Mucosa of descending colon (tissue), 3 donors: ENCODE results near the gene ADGRE2. TPM values are rescaled to one million over a fixed set of nuclear protein-coding genes. Genes with fewer than 3 reads are reported as not detected.
A peak's percentile ranks its signal among the peaks of the same experiment; 100 is the strongest.

ENCODE experiments used
- ATAC-seq: fragments of 200-7000 bp; cut with Tn5 transposase; one replicate; pipeline ENCODE4 v1.9.1; 2020; ENCODE audit warnings: mild to moderate bottlenecking, moderate library complexity
- DNase-seq, 3 donors: peaks; one replicate each; pipeline ENCODE4 v3.0.0-alpha.2; 2020
- H3K36me3 ChIP-seq: fragments of 200-600 bp; one replicate; pipeline ENCODE4 v1.8.0; 2021; ENCODE audit warnings: low read depth, mild to moderate bottlenecking
- H3K4me1 ChIP-seq: fragments of 200-600 bp; one replicate; pipeline ENCODE4 v1.8.0; 2021; ENCODE audit warnings: low read depth, mild to moderate bottlenecking
- H3K4me3 ChIP-seq: fragments of 200-600 bp; one replicate; pipeline ENCODE4 v1.8.0; 2021; ENCODE audit warnings: mild to moderate bottlenecking
- H3K9me3 ChIP-seq: fragments of 200-600 bp; one replicate; pipeline ENCODE4 v1.8.0; 2021; ENCODE audit warnings: mild to moderate bottlenecking
- intact Hi-C, 2 donors: fragments of 100-400 bp; cut with DNase I in 1 of 2; cut with micrococcal nuclease in 1 of 2; formaldehyde crosslinking; loops; one replicate each; pipeline versions ENCODE4 v1.11.0 to v1.11.1; 2022; cut with DNase I, micrococcal nuclease
- total RNA-seq, 3 donors: library from RNA; stranded (reverse); fragmentation: NEBNext Ultra II Directional in 2 of 3; extraction: Animal tissue kit (Norgen Biotek cat#: 25700) in 2 of 3; gene quantifications; one replicate each; pipeline versions ENCODE4 v1.2.1 to v1.2.4, GENCODE V29; 2021 to 2023
- TF ChIP-seq, protein P1 (sequence below): fragments of 200-600 bp; IDR thresholded peaks from one replicate; pipeline ENCODE4 v1.8.0; 2022; ENCODE audit warnings: antibody characterized with exemption, mild to moderate bottlenecking
- donor health status: DM: no; HTN: no; CAD: no; lungs with moderate emphysema.
- donor health status: DM: no; HTN: no; CAD: no.
- donor health status: DM: no; HTN: yes; CAD: no.

Gene ADGRE2
- total RNA-seq, 3 donors from 2014 or later, result 1.1 to 4.2 (median 1.9) TPM

GRCh38 chr19:14694641-14695266, 83.6 kb downstream of the ADGRE2 start:
- Histone ChIP-seq H3K36me3 (no peaks in the 10 kb centered on the region), H3K4me3 (no peak overlapping the region), H3K9me3 (no peaks in the 10 kb centered on the region), H3K4me1 (peaks cover 8% of the 10 kb centered on the region)
- intact Hi-C loops, result loop anchor here in 1 of 2 donors (10.0 kb wide), 1 partner anchor 120 kb away; the partner anchor contains the start of gene NDUFB7
- no peak for ATAC-seq
- DNase-seq, result no peak
- TF ChIP-seq, protein P1, sequence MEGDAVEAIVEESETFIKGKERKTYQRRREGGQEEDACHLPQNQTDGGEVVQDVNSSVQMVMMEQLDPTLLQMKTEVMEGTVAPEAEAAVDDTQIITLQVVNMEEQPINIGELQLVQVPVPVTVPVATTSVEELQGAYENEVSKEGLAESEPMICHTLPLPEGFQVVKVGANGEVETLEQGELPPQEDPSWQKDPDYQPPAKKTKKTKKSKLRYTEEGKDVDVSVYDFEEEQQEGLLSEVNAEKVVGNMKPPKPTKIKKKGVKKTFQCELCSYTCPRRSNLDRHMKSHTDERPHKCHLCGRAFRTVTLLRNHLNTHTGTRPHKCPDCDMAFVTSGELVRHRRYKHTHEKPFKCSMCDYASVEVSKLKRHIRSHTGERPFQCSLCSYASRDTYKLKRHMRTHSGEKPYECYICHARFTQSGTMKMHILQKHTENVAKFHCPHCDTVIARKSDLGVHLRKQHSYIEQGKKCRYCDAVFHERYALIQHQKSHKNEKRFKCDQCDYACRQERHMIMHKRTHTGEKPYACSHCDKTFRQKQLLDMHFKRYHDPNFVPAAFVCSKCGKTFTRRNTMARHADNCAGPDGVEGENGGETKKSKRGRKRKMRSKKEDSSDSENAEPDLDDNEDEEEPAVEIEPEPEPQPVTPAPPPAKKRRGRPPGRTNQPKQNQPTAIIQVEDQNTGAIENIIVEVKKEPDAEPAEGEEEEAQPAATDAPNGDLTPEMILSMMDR, result no peak

DNA sequence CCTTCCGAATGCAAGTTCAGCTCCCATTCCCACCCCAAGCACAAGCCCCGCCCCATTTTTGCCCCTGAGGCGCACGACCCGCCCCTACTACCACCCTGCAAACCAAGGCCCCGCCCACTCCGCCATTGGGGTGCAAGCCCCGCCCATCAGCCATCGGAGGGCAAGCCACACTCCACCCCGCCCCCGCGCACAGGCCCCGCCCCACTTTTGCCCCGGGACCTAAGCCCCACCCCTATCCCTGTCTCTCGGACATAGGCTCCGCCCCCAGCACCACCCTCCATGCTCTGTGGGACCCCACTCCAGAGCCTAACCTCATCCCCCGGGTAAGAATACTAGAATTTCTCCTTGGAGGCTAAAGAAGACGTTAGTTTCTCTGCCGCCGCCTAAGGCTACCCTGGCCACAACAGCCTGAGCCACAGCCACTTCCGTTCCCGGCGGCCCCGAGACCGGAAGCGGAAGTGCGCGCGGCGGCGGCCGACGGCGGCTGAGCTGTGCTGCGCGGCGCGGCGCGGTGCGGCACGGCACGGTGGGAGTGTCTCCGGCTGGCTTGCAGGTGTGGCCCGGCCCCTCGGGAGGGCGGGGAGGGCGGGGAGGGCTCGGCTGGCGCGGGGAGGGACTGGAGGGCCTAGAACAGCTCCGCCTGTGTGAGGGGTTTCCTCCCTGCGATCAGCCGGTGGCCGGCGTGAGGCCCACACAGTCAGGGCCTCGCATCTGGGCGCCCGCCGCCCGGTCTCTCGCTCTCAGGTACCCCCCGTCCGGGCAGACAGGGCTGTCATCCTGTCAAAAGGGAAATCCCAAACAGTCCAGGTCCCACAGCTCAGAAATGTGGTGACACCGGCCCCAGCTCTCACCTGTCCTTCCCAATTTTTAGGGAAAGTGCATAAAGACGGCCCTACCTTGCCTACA, 88.5 kb downstream of the ADGRE2 start, which contains the start of gene ZNF333:
Gene ZNF333 (plus strand): TSS at position 451 of the 906 bp plus-strand sequence. CDS start 3,444 bp downstream, outside the sequence.
- Histone ChIP-seq H3K9me3 (no peaks in the 10 kb centered on the region), H3K36me3 (no peaks in the 10 kb centered on the region), H3K4me3 (peak within 1 kb of the TSS; percentile 63), H3K4me1 (peaks cover 8% of the 10 kb centered on the region)
- ATAC-seq, result peak; percentile 98
- intact Hi-C loops, result loop anchor here (5.0 to 10.0 kb wide), 2 partner anchors 115 to 118 kb away; partner anchors contain the start of gene NDUFB7 (in 2 of the 2)
- peak; percentile 98 to 100 (median 99) for DNase-seq
- TF ChIP-seq, protein P1, result no peak

- intact Hi-C loops, result loop anchor here in 1 of 2 donors (5.0 kb wide), 1 partner anchor 114 kb away; the partner anchor contains the start of gene NDUFB7
- Histone ChIP-seq H3K4me1 (peaks cover 8% of the 10 kb centered on the region), H3K4me3 (no peak overlapping the region), H3K9me3 (no peaks in the 10 kb centered on the region), H3K36me3 (no peaks in the 10 kb centered on the region)
- ATAC-seq (no peak), DNase-seq (peak in 1 of 3 donors; percentile 21)
- TF ChIP-seq, protein P1, result no peak
These were observed 91.9 kb downstream of the ADGRE2 start for GRCh38 chr19:14686411-14686810.

- Histone ChIP-seq H3K4me1 (no peaks in the 10 kb centered on the region), H3K36me3 (no peaks in the 10 kb centered on the region), H3K9me3 (no peaks in the 10 kb centered on the region), H3K4me3 (no peak overlapping the region)
- ATAC-seq, result peak; percentile 25
- intact Hi-C loops, result no loop called here
- DNase-seq, result no peak
- TF ChIP-seq, protein P1, result no peak
These were observed 94.9 kb downstream of the ADGRE2 start for GRCh38 chr19:14683439-14683838.

Other genes with a start within 250 kb of the ADGRE2 start
- 100 to 1,000 TPM in 2 of 3 donors, 10 to 100 TPM in 1; 94.4 to 155 (median 141) TPM for gene TECR, start 249.0 kb downstream of the ADGRE2 start, total RNA-seq
- gene NDUFB7, start 206.5 kb downstream of the ADGRE2 start, total RNA-seq, result 100 to 1,000 TPM; 172 to 255 (median 241) TPM
- gene CLEC17A, start 195.5 kb downstream of the ADGRE2 start, total RNA-seq, result under 1 TPM in 2 of 3 donors, not detected in 1; 0.29 to 0.34 TPM
- gene ADGRE3, start 103.7 kb downstream of the ADGRE2 start, total RNA-seq, result under 1 TPM in 1 of 3 donors, not detected in 2; 0.24 TPM
- gene ZNF333, start 88.5 kb downstream of the ADGRE2 start, total RNA-seq, result 10 to 100 TPM in 2 of 3 donors, 1 to 10 TPM in 1; 8.7 to 25.9 (median 10.7) TPM
- gene OR7A5, start 56.6 kb upstream of the ADGRE2 start, total RNA-seq, result not detected
- not detected for gene OR7C1, start 56.6 kb upstream of the ADGRE2 start, total RNA-seq
- gene OR7A10, start 70.4 kb upstream of the ADGRE2 start, total RNA-seq, result not detected
- gene OR7A17, start 107.6 kb upstream of the ADGRE2 start, total RNA-seq, result not detected
- not detected for gene OR7C2, start 162.9 kb upstream of the ADGRE2 start, total RNA-seq
- gene SLC1A6, start 201.3 kb upstream of the ADGRE2 start, total RNA-seq, result not detected